Renal pelvis (tissue), 4 donors: Measurements from ENCODE around the gene RAC2. TPM values are rescaled to one million over a fixed set of nuclear protein-coding genes. Genes with fewer than 3 reads are reported as not detected.

Experiments
- DNase-seq: peaks from one replicate; pipeline ENCODE4 v3.0.0-alpha.2; 2013
- polyA plus RNA-seq, 3 donors: library from polyadenylated mRNA; unstranded; fragments of 120-200 nt; gene quantifications; one replicate each; pipeline ENCODE4 v1.2.1, GENCODE V29; 2013; ENCODE audit not compliant: insufficient read length in 3 of 3

The RAC2 gene
- polyA plus RNA-seq, 3 donors = 5.5 to 7.5 (median 6.3) TPM

GRCh38 chr22:37278261-37278660, 34.2 kb upstream of the RAC2 start:
- no peak for DNase-seq

- DNase-seq = no peak
These were observed 33.3 kb upstream of the RAC2 start for GRCh38 chr22:37277384-37277783.

- no peak for DNase-seq
These were observed 32.7 kb upstream of the RAC2 start for GRCh38 chr22:37276776-37277175.

- DNase-seq = no peak
These were observed 31.6 kb upstream of the RAC2 start for GRCh38 chr22:37275622-37276021.

GRCh38 chr22:37275134-37275533, 31.1 kb upstream of the RAC2 start:
- no peak for DNase-seq

- DNase-seq = no peak
These were observed 30.4 kb upstream of the RAC2 start for GRCh38 chr22:37274380-37274862.

- DNase-seq = no peak
These were observed 29.8 kb upstream of the RAC2 start for GRCh38 chr22:37273846-37274225.

- no peak for DNase-seq
These were observed 29.2 kb upstream of the RAC2 start for GRCh38 chr22:37273126-37273845.

- DNase-seq = no peak
These were observed 27.0 kb upstream of the RAC2 start for GRCh38 chr22:37270928-37271650.

GRCh38 chr22:37269936-37270678, 26.0 kb upstream of the RAC2 start:
- no peak for DNase-seq

- DNase-seq = no peak
These were observed 23.8 kb upstream of the RAC2 start for GRCh38 chr22:37267661-37268413.

GRCh38 chr22:37267135-37267587, 23.1 kb upstream of the RAC2 start:
- no peak for DNase-seq

GRCh38 chr22:37266581-37267134, 22.6 kb upstream of the RAC2 start:
- DNase-seq = no peak

- DNase-seq = no peak
These were observed 20.2 kb upstream of the RAC2 start for GRCh38 chr22:37263966-37264887.

GRCh38 chr22:37262346-37262745, 18.3 kb upstream of the RAC2 start:
- DNase-seq = no peak

- DNase-seq = no peak
These were observed 16.9 kb upstream of the RAC2 start for GRCh38 chr22:37260901-37261336.

GRCh38 chr22:37260155-37260795, 16.2 kb upstream of the RAC2 start:
- DNase-seq = no peak

GRCh38 chr22:37259540-37260029, 15.5 kb upstream of the RAC2 start:
- DNase-seq = no peak

GRCh38 chr22:37258753-37259401, 14.8 kb upstream of the RAC2 start:
- no peak for DNase-seq
